GM18505 (cell line): ENCODE measurements around the gene VSTM5.

Experiments
- ATAC-seq: cut with Tn5 transposase; IDR thresholded peaks from one replicate; pipeline ENCODE4 v1.9.1; 2021; ENCODE audit not compliant: unreplicated experiment
- POLR2A ChIP-seq: IDR thresholded peaks from 4 replicates; pipeline ENCODE4 v1.6.1; 2011; ENCODE audit warnings: borderline replicate concordance; ENCODE audit not compliant: insufficient read depth, insufficient read length; ENCODE audit errors: extremely low read depth

Gene VSTM5

DNA sequence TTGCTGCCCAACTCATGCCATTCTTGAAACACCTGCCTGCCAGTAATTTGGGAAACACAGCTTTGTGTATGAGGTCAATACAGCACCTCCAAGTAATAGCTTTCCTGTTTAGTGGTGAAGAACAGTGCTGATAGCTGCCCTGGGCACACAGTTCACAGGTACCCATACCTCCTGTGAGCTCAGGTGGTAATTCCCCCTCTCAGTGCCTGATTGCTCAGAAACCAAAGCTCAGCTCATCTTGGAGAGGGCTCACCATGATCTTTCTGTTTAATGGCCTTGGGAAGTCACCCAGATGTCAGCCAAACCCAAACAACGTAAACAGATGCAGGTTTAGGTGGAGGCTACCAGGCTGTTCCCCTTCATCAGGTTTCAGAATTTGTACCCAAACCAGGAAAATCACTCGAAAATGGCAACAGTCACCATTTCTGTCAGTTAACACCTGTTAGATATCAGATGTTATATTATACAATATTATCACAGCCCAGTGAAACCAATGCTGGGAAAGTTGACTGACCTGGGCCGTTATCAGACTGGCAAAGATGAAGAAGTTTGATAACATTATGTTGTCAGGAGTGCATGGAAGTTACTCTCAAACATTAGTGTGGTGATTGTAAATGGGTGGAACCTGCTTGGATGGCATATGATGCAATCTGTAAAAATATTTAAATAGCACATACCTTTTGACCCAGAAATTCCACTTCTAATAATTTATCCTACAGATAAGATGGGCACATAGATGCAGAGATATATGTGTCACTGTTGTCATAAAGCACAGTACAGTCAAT lies 18.9 kb downstream of the VSTM5 start:
- TF ChIP-seq POLR2A, result no peak
- ATAC-seq, result no peak

DNA sequence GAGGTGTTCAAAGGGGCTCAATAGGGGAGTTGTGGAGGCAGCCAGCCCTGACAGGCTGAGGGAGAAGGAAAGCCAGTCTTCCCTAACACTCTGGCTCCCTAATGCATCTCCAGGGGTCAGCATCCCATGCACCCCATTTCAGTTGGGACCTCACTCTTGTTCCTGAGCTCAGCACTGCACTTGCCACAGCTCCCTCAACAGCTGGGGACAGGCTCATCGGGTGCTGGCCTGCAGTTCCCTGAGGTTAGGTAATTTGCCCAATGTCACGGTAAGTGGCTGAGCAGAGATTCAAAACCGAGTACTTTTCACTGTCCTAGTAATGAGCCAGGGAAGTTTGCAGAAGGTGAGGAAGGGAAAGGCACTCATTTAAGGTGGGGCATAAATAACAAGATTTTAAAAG lies 20.8 kb downstream of the VSTM5 start:
- no peak for ATAC-seq
- TF ChIP-seq POLR2A, result no peak

DNA sequence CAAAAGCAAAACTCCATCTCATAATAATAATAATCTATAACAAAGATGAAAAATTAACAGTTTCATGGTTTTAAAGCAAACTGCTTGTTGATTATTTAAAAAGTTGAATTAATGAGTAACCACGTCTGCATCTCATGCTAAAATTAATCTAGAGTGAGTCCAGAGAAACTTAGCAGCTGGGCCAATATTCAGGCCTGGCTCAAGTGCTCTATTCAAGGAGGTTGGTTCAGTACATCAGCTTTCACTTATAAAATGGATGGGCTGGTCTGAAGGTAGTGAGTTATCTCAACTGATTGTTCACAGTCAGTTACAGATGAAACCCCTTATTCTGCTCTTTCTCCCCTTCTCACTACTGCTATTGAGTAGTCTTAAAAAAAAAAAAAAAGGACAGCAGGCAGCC lies 23.1 kb downstream of the VSTM5 start:
- no peak for ATAC-seq
- TF ChIP-seq POLR2A, result no peak

DNA sequence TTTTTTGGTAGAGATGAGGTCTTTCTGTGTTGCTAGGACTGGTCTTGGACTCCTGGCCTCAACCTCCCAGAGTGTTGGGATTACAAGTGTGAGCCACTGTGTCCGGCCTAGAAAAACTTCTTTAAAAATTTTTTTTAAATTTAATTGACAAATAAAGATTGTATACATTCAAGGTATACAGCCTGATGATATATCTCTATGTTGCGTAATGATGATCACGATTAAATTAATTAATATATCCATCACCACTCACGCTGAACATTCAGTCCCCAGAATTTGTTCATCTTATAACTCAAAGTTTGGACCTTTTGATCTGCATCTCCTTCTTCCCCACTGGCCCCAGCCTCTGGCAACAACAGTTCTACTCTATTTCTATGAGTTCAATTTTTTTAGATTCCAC lies 27.2 kb downstream of the VSTM5 start:
- no peak for TF ChIP-seq POLR2A
- no peak for ATAC-seq

DNA sequence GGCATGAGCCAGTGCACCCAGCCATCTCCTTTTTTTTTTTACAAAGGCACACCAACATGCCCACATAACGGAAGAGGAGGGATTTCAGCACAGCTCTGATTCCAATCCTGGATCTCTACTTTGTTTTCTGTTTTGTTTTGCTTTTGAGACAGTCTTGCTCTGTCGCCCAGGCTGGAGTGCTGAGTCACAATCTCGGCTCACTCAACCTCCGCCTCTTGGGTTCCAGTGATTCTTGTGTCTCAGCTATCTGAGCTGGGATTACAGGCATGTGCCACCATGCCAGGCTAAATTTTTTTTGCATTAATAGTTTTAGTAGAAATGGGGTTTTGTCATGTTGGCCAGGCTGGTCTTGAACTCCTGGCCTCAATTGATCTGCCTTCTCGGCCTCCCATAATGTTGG lies 28.1 kb downstream of the VSTM5 start:
- TF ChIP-seq POLR2A, result no peak
- no peak for ATAC-seq

DNA sequence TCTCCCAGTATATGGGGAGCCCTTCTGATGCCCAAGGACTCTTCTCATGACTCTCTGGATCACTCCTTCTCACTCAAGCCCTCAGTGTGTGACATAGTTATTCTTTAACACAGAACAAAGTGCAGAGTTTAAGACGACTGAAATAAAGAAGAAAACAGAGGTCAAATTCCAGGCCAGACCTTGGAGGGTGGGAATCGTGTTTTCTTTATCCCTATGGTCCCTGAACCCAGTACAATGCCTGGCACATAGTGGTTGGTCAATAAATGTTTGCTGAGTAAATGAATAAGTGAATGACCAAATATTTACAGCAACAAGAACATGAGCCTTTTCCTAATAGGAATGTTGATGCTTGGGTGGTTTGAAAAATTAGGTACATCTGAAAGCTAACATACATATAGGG lies 28.8 kb downstream of the VSTM5 start:
- no peak for ATAC-seq
- TF ChIP-seq POLR2A, result no peak

DNA sequence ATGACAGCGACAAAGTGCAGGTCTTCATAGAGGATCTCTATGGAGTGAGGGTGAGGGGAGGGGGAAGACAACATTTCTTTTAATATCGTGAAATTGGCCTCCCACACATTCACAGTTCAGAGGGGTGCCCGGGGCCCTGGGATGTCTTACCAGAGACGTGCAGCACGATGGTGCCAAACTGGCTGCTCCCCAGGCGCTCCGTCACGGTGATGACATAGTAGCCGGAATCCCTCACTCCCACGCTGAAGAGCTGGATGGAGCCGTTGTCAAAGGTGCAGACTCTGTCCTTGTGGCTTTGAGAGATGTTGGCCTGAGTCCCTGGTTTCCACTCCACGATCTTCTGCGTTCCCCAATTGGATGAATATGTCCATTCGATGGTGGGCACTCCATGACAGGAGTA lies 29.6 kb downstream of the VSTM5 start:
- ATAC-seq, result no peak
- no peak for TF ChIP-seq POLR2A

DNA sequence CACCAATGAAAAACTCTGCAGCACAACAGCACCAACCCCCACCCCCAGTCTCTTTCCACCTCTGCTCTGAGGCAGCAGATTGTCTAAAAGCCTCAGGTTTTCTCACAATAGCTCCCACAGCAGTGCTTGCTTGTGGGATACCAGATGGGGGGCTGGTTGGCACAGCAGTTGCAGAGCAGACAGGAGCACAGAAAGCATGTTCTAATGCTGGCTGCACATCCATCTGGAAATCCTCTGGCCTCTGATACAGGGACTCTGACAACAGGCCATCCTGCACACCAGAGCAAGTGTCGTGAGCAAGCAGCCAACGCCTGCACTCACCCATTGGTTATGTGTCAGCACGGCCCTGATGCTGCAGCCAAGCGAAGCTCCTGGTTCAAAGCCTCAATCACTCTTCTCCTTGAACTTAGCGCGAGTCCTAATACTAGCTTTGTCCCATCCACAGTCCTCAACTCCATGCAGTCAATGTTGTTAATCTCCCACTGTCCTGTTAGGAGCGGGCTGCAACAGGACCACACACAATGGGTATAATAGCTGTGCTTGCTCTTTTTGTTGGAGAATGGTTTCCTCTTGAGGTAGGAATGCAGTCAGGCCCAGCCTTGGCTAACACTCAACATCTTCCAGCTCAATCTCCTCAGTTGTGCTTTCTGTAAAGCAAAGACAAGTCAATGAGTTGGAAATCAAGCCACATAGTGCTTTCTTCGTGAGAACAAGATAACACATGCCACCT lies 30.3 kb downstream of the VSTM5 start:
- TF ChIP-seq POLR2A, result no peak
- no peak for ATAC-seq

DNA sequence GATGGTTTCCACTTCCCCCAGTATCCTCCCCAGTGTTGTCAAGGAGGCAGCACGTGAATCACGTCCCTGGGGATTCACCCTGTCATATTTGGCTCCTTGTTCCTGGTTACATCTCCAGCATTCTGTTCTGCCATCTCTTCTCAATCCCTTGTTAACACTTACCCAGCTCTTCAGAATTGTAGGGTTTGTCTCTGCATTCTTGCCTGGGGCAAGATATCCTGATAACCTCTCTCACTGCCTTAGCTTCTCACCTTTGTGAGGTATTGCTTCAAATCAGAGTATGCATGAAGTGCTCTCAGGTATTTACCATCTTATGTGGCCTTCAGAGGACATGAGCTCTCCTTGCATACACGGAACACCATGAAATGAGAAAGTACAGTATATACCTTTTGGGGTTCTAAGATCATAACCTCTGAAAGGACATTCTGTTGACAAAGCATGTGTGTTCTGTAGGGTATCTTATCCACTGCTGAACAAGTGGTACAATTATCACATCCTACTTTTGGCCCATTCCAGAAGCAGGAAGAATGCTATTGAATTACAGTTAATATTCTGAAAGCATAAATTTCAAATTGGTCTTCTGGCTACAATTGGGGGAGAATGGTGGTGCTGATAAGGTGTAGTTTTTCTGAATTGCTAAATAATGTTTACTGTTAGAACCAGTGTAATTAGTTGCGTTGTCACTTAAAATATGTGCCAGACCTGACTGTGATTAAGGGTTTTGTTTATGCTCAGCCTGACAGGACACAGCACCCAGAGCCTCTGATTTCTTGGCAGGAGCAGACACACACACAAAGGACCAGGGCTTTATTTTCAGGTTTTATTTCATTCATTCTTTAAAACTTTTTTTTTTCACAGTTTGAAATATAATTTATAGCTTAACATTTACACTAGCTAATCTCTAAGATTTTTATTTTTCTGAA lies 32.7 kb downstream of the VSTM5 start:
- ATAC-seq, result no peak
- TF ChIP-seq POLR2A, result no peak

DNA sequence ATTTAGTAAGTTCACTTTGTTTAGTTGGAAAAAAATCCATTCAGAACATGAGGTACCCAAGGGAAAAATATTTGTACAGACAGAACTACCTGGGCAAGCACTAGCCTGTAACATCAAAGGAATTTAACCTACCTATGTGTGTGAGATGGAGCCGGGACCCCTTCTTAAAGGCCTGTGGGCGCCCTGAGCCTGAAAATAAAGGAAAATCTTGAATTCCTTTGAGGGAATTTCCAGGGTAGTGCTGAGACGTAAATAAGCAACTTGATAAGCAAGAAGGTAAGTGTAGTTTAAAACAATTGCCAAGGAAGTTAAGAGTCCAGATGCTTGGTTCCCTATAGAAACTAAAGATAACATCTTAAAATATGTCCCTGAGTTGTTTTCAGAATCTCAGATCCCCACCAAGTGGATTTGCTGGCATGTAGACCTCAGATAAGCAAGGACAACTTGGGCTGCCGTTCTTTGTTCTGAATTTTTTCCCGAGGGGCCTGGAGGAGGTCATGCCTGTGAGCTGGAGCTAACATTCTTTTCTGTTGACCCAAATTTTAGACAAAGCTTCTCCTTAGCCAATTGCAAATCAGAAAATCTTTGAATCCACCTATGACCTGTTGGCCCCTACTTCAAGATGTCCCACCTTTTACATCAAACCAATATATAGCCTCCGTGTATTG lies 35.3 kb downstream of the VSTM5 start:
- no peak for TF ChIP-seq POLR2A
- ATAC-seq, result no peak

DNA sequence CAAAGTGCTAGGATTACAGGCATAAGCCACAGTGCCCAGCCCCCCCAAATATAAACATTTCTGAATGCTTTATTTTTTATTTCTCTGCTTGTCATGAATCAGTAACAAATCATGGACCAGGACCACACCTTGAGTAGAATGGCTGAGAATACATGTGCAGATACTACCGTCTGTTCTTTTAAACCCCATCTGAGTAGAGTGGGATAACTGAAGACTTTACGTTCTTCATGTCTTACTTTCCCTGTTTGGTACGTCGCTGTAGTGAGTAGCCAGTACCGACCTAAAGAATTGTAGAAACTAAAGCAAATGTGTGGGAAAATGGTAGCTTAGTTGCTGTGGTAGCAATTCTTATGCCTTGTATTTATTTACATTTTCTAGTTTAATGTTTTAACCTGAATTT lies 36.4 kb downstream of the VSTM5 start:
- TF ChIP-seq POLR2A, result no peak
- ATAC-seq, result no peak

DNA sequence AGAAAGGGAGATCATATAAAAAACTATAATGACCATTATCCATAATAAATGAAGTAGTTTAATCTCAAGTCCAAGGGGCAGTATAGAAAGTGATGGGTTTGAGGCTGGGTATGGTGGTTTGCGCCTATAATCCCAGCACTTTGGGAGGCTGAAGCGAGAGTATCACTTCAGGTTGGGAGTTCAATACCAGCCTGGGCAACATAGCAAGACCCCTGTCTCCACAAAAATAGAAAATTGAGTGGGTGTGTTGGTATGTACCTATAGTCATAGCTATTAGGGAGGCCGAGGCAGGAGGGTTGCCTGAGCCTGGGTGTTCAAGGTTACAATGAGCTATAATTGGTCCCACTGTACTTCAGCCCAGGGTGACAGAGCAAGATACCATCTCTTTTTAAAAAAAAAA lies 42.4 kb downstream of the VSTM5 start:
- no peak for ATAC-seq
- no peak for TF ChIP-seq POLR2A

DNA sequence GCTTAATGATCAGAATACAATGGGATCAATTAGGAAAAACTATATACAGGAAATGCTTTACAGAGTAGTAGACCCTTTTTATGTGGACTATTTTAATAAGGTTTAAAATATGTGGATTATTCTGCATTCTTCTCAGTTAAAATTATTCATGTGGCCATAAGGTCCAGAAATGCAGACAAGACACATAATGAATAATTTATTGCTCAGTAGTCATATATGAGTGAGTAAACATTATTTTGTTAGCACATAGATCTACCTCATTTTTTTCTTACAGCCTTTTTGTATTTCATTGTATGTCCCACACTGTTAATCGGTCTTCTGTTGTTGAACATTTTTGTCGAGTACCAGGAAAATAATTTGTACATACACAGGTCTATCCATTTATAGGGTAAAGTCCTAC lies 45.5 kb downstream of the VSTM5 start:
- ATAC-seq, result no peak
- no peak for TF ChIP-seq POLR2A
